OCI-LY3 (cell line): ENCODE data around the gene ZNF785.

Source experiments
- CTCF ChIP-seq: fragments of 200-600, 300-600 bp; sonication (generic); IDR thresholded peaks from 2 replicates; pipeline ENCODE4 v1.5.1; 2014; ENCODE audit warnings: antibody characterized with exemption, low read length, low read depth
- EZH2phosphoT487 ChIP-seq: fragments of 200-600 bp; shearing (Covaris generic); IDR thresholded peaks from 2 replicates; pipeline ENCODE4 v1.6.1; 2018; ENCODE audit warnings: antibody characterized with exemption, mixed run types, low read depth

- no peak for TF ChIP-seq CTCF
- TF ChIP-seq EZH2phosphoT487, result no peak
Measured at GRCh38 chr16:30565526-30565925, 20.0 kb downstream of the ZNF785 start.
